Activated naive CD4-positive, alpha-beta T cell treated with Interleukin-2 at 50 U/mL for 16 hours (primary cell): ENCODE measurements around the gene GLRX.
A peak's percentile ranks its signal among the peaks of the same experiment; 100 is the strongest.
"Not testable (repeated sequence)": the region's sequence is repeated elsewhere in the genome, so short reads cannot be mapped to it uniquely, and the experiment has no call there.

ENCODE experiments used
- DNase-seq: peaks from one replicate; pipeline ENCODE4 v3.0.0-alpha.2; 2020

GLRX gene

GRCh38 chr5:95851141-95851540, 28.6 kb upstream of the GLRX start:
- not testable (repeated sequence) for DNase-seq

- no peak for DNase-seq
Measured at GRCh38 chr5:95850391-95850894, 27.9 kb upstream of the GLRX start.

GRCh38 chr5:95848701-95849100, 26.2 kb upstream of the GLRX start:
- no peak for DNase-seq

GRCh38 chr5:95847261-95847592, 24.7 kb upstream of the GLRX start:
- DNase-seq, result no peak

GRCh38 chr5:95846554-95847260, 24.2 kb upstream of the GLRX start:
- peak; percentile 65 for DNase-seq

GRCh38 chr5:95845391-95845790, 22.9 kb upstream of the GLRX start:
- no peak for DNase-seq

- DNase-seq, result no peak
Measured at GRCh38 chr5:95843733-95844223, 21.3 kb upstream of the GLRX start.

- DNase-seq, result peak; percentile 69
Measured at GRCh38 chr5:95842854-95843544, 20.5 kb upstream of the GLRX start.

GRCh38 chr5:95841914-95842812, 19.6 kb upstream of the GLRX start:
- no peak for DNase-seq

- DNase-seq, result no peak
Measured at GRCh38 chr5:95840956-95841705, 18.6 kb upstream of the GLRX start.

- no peak for DNase-seq
Measured at GRCh38 chr5:95839658-95840057, 17.1 kb upstream of the GLRX start.

- no peak for DNase-seq
Measured at GRCh38 chr5:95838556-95838955, 16.0 kb upstream of the GLRX start.

- no peak for DNase-seq
Measured at GRCh38 chr5:95838001-95838520, 15.5 kb upstream of the GLRX start.

GRCh38 chr5:95837492-95837891, 15.0 kb upstream of the GLRX start:
- no peak for DNase-seq

- DNase-seq, result not testable (repeated sequence)
Measured at GRCh38 chr5:95836971-95837370, 14.4 kb upstream of the GLRX start.

GRCh38 chr5:95836544-95836943, 14.0 kb upstream of the GLRX start:
- DNase-seq, result no peak

- no peak for DNase-seq
Measured at GRCh38 chr5:95835682-95836385, 13.3 kb upstream of the GLRX start.

- no peak for DNase-seq
Measured at GRCh38 chr5:95832664-95833063, 10.1 kb upstream of the GLRX start.

GRCh38 chr5:95830226-95830625, 7.7 kb upstream of the GLRX start:
- no peak for DNase-seq

- no peak for DNase-seq
Measured at GRCh38 chr5:95827892-95828246, 5.3 kb upstream of the GLRX start.
